Neuronal stem cell (in vitro differentiated cells): ENCODE results near the gene SGSM1.

Experiments used
- DNase-seq: peaks from one replicate; pipeline ENCODE4 v3.0.0-alpha.2; 2013; ENCODE audit warnings: low spot score
- H2AFZ ChIP-seq: one replicate; pipeline ENCODE4 v1.6.1; 2013; ENCODE audit warnings: mild to moderate bottlenecking, low read length, inconsistent platforms
- H2AK5ac ChIP-seq: 2 replicates; pipeline ENCODE4 v1.6.1; 2013; ENCODE audit warnings: low read depth, mild to moderate bottlenecking, inconsistent platforms, low read length, moderate library complexity, mixed read lengths
- H2BK120ac ChIP-seq: 2 replicates; pipeline ENCODE4 v1.6.1; 2013; ENCODE audit warnings: low read depth, mild to moderate bottlenecking, inconsistent platforms, low read length, moderate library complexity, mixed read lengths
- H2BK12ac ChIP-seq: one replicate; pipeline ENCODE4 v1.6.1; 2013; ENCODE audit warnings: low read length, inconsistent platforms
- H2BK15ac ChIP-seq: 2 replicates; pipeline ENCODE4 v1.6.1; 2013; ENCODE audit warnings: mild to moderate bottlenecking, low read length, inconsistent platforms, mixed read lengths
- H2BK5ac ChIP-seq: one replicate; pipeline ENCODE4 v1.6.1; 2013; ENCODE audit warnings: inconsistent platforms, mild to moderate bottlenecking, low read length, moderate library complexity
- H3K14ac ChIP-seq: one replicate; pipeline ENCODE4 v1.6.1; 2013; ENCODE audit warnings: low read length, inconsistent platforms
- H3K18ac ChIP-seq: 2 replicates; pipeline ENCODE4 v1.6.1; 2013; ENCODE audit warnings: low read length, inconsistent platforms
- H3K23ac ChIP-seq: 2 replicates; pipeline ENCODE4 v1.6.1; 2013; ENCODE audit warnings: low read depth, mild to moderate bottlenecking, mixed read lengths, low read length, inconsistent platforms; ENCODE audit not compliant: poor library complexity
- H3K27ac ChIP-seq: replicated peaks from 3 replicates; pipeline ENCODE4 v1.5.1; 2013; ENCODE audit warnings: low read length, inconsistent platforms
- H3K27me3 ChIP-seq, 3 experiments: 2 replicates each; pipeline ENCODE4 v1.6.1; 2013; ENCODE audit warnings: low read length in 3 of 3, mild to moderate bottlenecking in 2 of 3, inconsistent platforms in 1 of 3, low read depth in 1 of 3, mixed read lengths in 1 of 3, moderate library complexity in 1 of 3; ENCODE audit not compliant: control insufficient read depth in 3 of 3, insufficient read depth in 3 of 3
- H3K36me3 ChIP-seq, 2 donors: replicated peaks in 1 of 2; 2 replicates each; pipeline ENCODE4 v1.6.1; 2013; ENCODE audit warnings: low read length in 2 of 2; ENCODE audit not compliant: control insufficient read depth in 2 of 2, insufficient read depth in 2 of 2
- H3K4ac ChIP-seq: 2 replicates; pipeline ENCODE4 v1.6.1; 2013; ENCODE audit warnings: inconsistent platforms, mild to moderate bottlenecking, low read length, moderate library complexity
- H3K4me1 ChIP-seq, 2 donors: 1 replicate in 1 of 2; 2 replicates in 1 of 2; pipeline ENCODE4 v1.6.1; 2013; ENCODE audit warnings: low read length in 2 of 2, low read depth in 1 of 2; ENCODE audit not compliant: control insufficient read depth in 2 of 2, insufficient read depth in 1 of 2
- H3K4me2 ChIP-seq: one replicate; pipeline ENCODE4 v1.6.1; 2013; ENCODE audit warnings: mild to moderate bottlenecking, low read length, inconsistent platforms; ENCODE audit not compliant: insufficient read depth, poor library complexity, severe bottlenecking
- H3K4me3 ChIP-seq, 2 donors: 2 replicates each; pipeline ENCODE4 v1.5.1; 2013; ENCODE audit warnings: low read length in 2 of 2, mild to moderate bottlenecking in 2 of 2, inconsistent platforms in 1 of 2, moderate library complexity in 1 of 2
- H3K79me1 ChIP-seq: one replicate; pipeline ENCODE4 v1.6.1; 2013; ENCODE audit warnings: low read depth, mild to moderate bottlenecking, inconsistent platforms, low read length, moderate library complexity
- H3K9ac ChIP-seq: one replicate; pipeline ENCODE4 v1.6.1; 2013; ENCODE audit warnings: mild to moderate bottlenecking, low read depth, low read length, inconsistent platforms; ENCODE audit not compliant: poor library complexity
- H3K9me3 ChIP-seq, 2 donors: replicated peaks in 1 of 2; 2 replicates each; pipeline versions ENCODE3 to v1.6.1; 2013; ENCODE audit warnings: low read length in 2 of 2, mild to moderate bottlenecking in 2 of 2, inconsistent platforms in 1 of 2, low read depth in 1 of 2, mixed read lengths in 1 of 2, moderate library complexity in 1 of 2; ENCODE audit not compliant: control insufficient read depth in 2 of 2, insufficient read depth in 1 of 2
- H4K8ac ChIP-seq: one replicate; pipeline ENCODE4 v1.6.1; 2013; ENCODE audit warnings: low read depth, mild to moderate bottlenecking, inconsistent platforms, low read length, moderate library complexity
- H4K91ac ChIP-seq: one replicate; pipeline ENCODE4 v1.6.1; 2013; ENCODE audit warnings: low read length, low read depth, mild to moderate bottlenecking, inconsistent platforms; ENCODE audit not compliant: poor library complexity
- WGBS, 2 donors: extraction: QIAGEN DNeasy Blood & Tissue Kit; methylation state at CpG; one replicate each; pipeline ENCODE4 v1.1.7; 2013; ENCODE audit warnings: missing lambda C conversion rate in 2 of 2, mixed read lengths in 1 of 2; ENCODE audit not compliant: insufficient read length in 2 of 2, insufficient replicate concordance in 1 of 2; ENCODE audit errors: extremely low coverage in 2 of 2; 5-methylcytosine and 5-hydroxymethylcytosine counted together

SGSM1 gene

GRCh38 chr22:24841261-24841660 lies 35.2 kb downstream of the SGSM1 start:
- Histone ChIP-seq H4K8ac (no peak overlapping the region), H3K79me1 (no peaks in the 10 kb centered on the region), H2BK15ac (no peak overlapping the region), H2BK5ac (no peak overlapping the region), H3K9ac (no peak overlapping the region), H2AFZ (no peak overlapping the region), H3K4me2 (no peak overlapping the region), H3K27me3 (no peaks in the 10 kb centered on the region), H3K18ac (no peak overlapping the region), H2BK120ac (no peak overlapping the region), H3K36me3 (no peaks in the 10 kb centered on the region), H3K9me3 (no peaks in the 10 kb centered on the region), H3K27ac (no peak overlapping the region), H2AK5ac (no peak overlapping the region), H3K4ac (no peak overlapping the region), H4K91ac (no peak overlapping the region), H3K23ac (no peak overlapping the region), H3K4me1 (no peaks in the 10 kb centered on the region), H3K4me3 (no peak overlapping the region), H3K14ac (no peak overlapping the region), H2BK12ac (no peak overlapping the region)
- no peak for DNase-seq
- WGBS, 2 donors, result no CpG with 5 or more reads among the region's 1 CpG

- Histone ChIP-seq H2BK15ac (no peak overlapping the region), H2AK5ac (no peak overlapping the region), H3K36me3 (no peaks in the 10 kb centered on the region), H2BK120ac (no peak overlapping the region), H3K27ac (no peak overlapping the region), H3K18ac (no peak overlapping the region), H2BK12ac (no peak overlapping the region), H3K9me3 (no peaks in the 10 kb centered on the region), H3K4me2 (no peak overlapping the region), H2BK5ac (no peak overlapping the region), H3K4me1 (no peaks in the 10 kb centered on the region), H3K14ac (no peak overlapping the region), H3K9ac (no peak overlapping the region), H3K23ac (no peak overlapping the region), H4K8ac (no peak overlapping the region), H3K27me3 (no peaks in the 10 kb centered on the region), H3K4ac (no peak overlapping the region), H4K91ac (no peak overlapping the region), H2AFZ (no peak overlapping the region), H3K4me3 (no peak overlapping the region), H3K79me1 (no peaks in the 10 kb centered on the region)
- DNase-seq, result no peak
- WGBS, 2 donors, result no CpG with 5 or more reads among the region's 3 CpGs
These were observed 37.0 kb downstream of the SGSM1 start for GRCh38 chr22:24843048-24843447.

- Histone ChIP-seq H3K4me3 (no peak overlapping the region), H4K8ac (no peak overlapping the region), H2BK12ac (peak overlapping the region; percentile 58), H3K4ac (no peak overlapping the region), H3K9ac (no peak overlapping the region), H3K27me3 (no peaks in the 10 kb centered on the region), H3K27ac (no peak overlapping the region), H3K4me1 (no peaks in the 10 kb centered on the region), H2BK120ac (no peak overlapping the region), H2BK5ac (no peak overlapping the region), H3K9me3 (no peaks in the 10 kb centered on the region), H3K36me3 (no peaks in the 10 kb centered on the region), H3K23ac (no peak overlapping the region), H2AK5ac (no peak overlapping the region), H3K18ac (peak overlapping the region; percentile 64), H4K91ac (no peak overlapping the region), H3K4me2 (no peak overlapping the region), H3K79me1 (no peaks in the 10 kb centered on the region), H2BK15ac (no peak overlapping the region), H2AFZ (no peak overlapping the region), H3K14ac (no peak overlapping the region)
- no peak for DNase-seq
- WGBS, 2 donors, result no CpG with 5 or more reads among the region's 13 CpGs
These were observed 39.3 kb downstream of the SGSM1 start for GRCh38 chr22:24845041-24845898.

- Histone ChIP-seq H3K79me1 (no peaks in the 10 kb centered on the region), H3K4ac (no peak overlapping the region), H4K91ac (no peak overlapping the region), H3K4me3 (no peak overlapping the region), H2AK5ac (no peak overlapping the region), H3K4me2 (no peak overlapping the region), H2BK12ac (no peak overlapping the region), H2AFZ (no peak overlapping the region), H3K9me3 (no peaks in the 10 kb centered on the region), H2BK120ac (no peak overlapping the region), H3K27ac (no peak overlapping the region), H3K27me3 (no peaks in the 10 kb centered on the region), H2BK5ac (no peak overlapping the region), H4K8ac (no peak overlapping the region), H2BK15ac (no peak overlapping the region), H3K14ac (no peak overlapping the region), H3K23ac (peak overlapping the region; percentile 27), H3K4me1 (no peaks in the 10 kb centered on the region), H3K9ac (no peak overlapping the region), H3K18ac (peak overlapping the region; percentile 11), H3K36me3 (no peaks in the 10 kb centered on the region)
- WGBS, 2 donors, result no CpG with 5 or more reads among the region's 14 CpGs
- DNase-seq, result no peak
These were observed 41.5 kb downstream of the SGSM1 start for GRCh38 chr22:24847490-24847889.
